ENCODE data around the gene ZNF593.

ZNF593 gene

GRCh38 chr1:26126321-26127084, 43.2 kb upstream of the ZNF593 start:
- no peak for DNase-seq (ENCODE audit: insufficient read length, low spot score)
- no peak for FAIRE-seq
- no peak for TF ChIP-seq CTCF (IDR thresholded peaks at IDR 0.05; ENCODE audit: insufficient read depth, missing control alignments)

GRCh38 chr1:26127235-26128163, 42.2 kb upstream of the ZNF593 start:
- FAIRE-seq: no peak
- no peak for TF ChIP-seq CTCF (IDR thresholded peaks at IDR 0.05; ENCODE audit: insufficient read depth, missing control alignments)
- DNase-seq (ENCODE audit: insufficient read length, low spot score): no peak

GRCh38 chr1:26129778-26130177, 39.9 kb upstream of the ZNF593 start:
- FAIRE-seq: no peak
- no peak for TF ChIP-seq CTCF (IDR thresholded peaks at IDR 0.05; ENCODE audit: insufficient read depth, missing control alignments)
- DNase-seq (ENCODE audit: insufficient read length, low spot score): no peak

- no peak for TF ChIP-seq CTCF (IDR thresholded peaks at IDR 0.05; ENCODE audit: insufficient read depth, missing control alignments)
- DNase-seq (ENCODE audit: insufficient read length, low spot score): no peak
- no peak for FAIRE-seq
Measured at GRCh38 chr1:26130695-26131094, 39.0 kb upstream of the ZNF593 start.

GRCh38 chr1:26132128-26132833, 37.4 kb upstream of the ZNF593 start:
- FAIRE-seq (no peak), DNase-seq (ENCODE audit: insufficient read length, low spot score) (no peak)
- TF ChIP-seq CTCF (IDR thresholded peaks at IDR 0.05; ENCODE audit: insufficient read depth, missing control alignments): no peak

GRCh38 chr1:26132834-26133167, 36.9 kb upstream of the ZNF593 start:
- TF ChIP-seq CTCF (IDR thresholded peaks at IDR 0.05; ENCODE audit: insufficient read depth, missing control alignments): no peak

More at GRCh38 chr1:26132834-26133167, 36.9 kb upstream of the ZNF593 start:
- DNase-seq (ENCODE audit: insufficient read length, low spot score) (no peak), FAIRE-seq (no peak)

Measured in D721Med (cell line).